Transverse colon (tissue), 4 donors: ENCODE results near the gene DBNDD1.

ENCODE experiments used
- CTCF ChIP-seq, 5 experiments: fragments of 200-600 bp in 3 of 5; fragments of 450-650 bp in 2 of 5; sonication (generic) in 3 of 5; IDR thresholded peaks; 1 replicate in 2 of 5; 2 replicates in 3 of 5; pipeline ENCODE4 v1.5.1; 2016 to 2017; ENCODE audit warnings: antibody characterized with exemption in 5 of 5, inconsistent platforms in 3 of 5, mild to moderate bottlenecking in 2 of 5, moderate library complexity in 1 of 5
- POLR2A ChIP-seq: fragments of 450-650 bp; IDR thresholded peaks from one replicate; pipeline ENCODE4 v1.6.1; 2016; ENCODE audit warnings: antibody characterized with exemption, mild to moderate bottlenecking, moderate library complexity
- POLR2AphosphoS5 ChIP-seq, 3 donors: sonication (generic); formaldehyde crosslinking; IDR thresholded peaks; one replicate each; pipeline ENCODE4 v1.6.1; 2016; ENCODE audit warnings: antibody characterized with exemption in 3 of 3

- TF ChIP-seq CTCF (IDR thresholded peaks at IDR 0.05) (no peak), POLR2AphosphoS5 (IDR thresholded peaks at IDR 0.05) (no peak), POLR2A (no peak)
Measured at GRCh38 chr16:89958596-89958995, 60.7 kb downstream of the DBNDD1 start.
